Measurements from ENCODE around the gene SDE2.

- TF ChIP-seq BHLHE40 (IDR thresholded peaks at IDR 0.05; ENCODE audit: borderline replicate concordance) (no peak), SP1 (IDR thresholded peaks at IDR 0.05) (no peak), TARDBP (IDR thresholded peaks at IDR 0.05) (no peak), SUZ12 (IDR thresholded peaks at IDR 0.05) (no peak), ARNT (IDR thresholded peaks at IDR 0.05) (no peak), HDGF (IDR thresholded peaks at IDR 0.05; ENCODE audit: borderline replicate concordance) (no peak), FOXM1 (IDR thresholded peaks at IDR 0.05; ENCODE audit: borderline replicate concordance) (no peak), PKNOX1 (IDR thresholded peaks at IDR 0.05) (no peak), FOXK2 (IDR thresholded peaks at IDR 0.05) (no peak)
Measured at GRCh38 chr1:225953315-225953714, 45.8 kb downstream of the SDE2 start.

Measured in HEK293T (cell line).